Astrocyte of the spinal cord (primary cell): ENCODE results near the gene TEX10.

Source experiments
- DNase-seq: peaks from one replicate; pipeline ENCODE4 v3.0.0; 2011; ENCODE audit warnings: low read depth, low spot score
- H3K4me3 ChIP-seq: 2 replicates; pipeline ENCODE4 v1.5.1; 2011; ENCODE audit warnings: low read depth, mild to moderate bottlenecking, low read length, moderate library complexity
- in situ Hi-C: cut with HindIII; loops from 2 replicates; pipeline ENCODE4 v1.10.0; 2017; ENCODE audit warnings: low sequenced_read_pairs
- TF ChIP-seq, protein P1 (sequence below): IDR thresholded peaks from 2 replicates; pipeline ENCODE4 v1.5.1; 2012; ENCODE audit warnings: low read depth, mild to moderate bottlenecking, low read length, inconsistent platforms

Gene TEX10

DNA sequence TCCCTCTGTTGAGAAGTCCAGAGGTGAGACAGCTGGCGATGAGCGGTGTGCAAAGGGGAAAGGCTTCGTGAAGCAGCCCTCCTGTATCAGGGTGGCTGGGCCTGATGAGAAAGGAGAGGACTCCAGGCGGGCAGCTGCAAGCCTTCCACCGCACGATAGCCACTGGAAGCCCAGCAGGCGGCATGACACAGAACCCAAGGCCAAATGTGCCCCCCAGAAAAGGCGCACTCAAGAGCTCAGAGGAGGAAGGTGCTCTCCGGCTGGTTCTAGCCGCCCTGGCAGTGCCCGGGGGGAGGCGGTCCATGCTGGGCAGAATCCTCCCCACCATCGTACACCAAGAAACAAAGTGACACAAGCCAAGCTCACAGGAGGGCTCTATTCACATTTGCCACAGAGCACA is 60.3 kb downstream of the TEX10 start:
- TF ChIP-seq, protein P1, sequence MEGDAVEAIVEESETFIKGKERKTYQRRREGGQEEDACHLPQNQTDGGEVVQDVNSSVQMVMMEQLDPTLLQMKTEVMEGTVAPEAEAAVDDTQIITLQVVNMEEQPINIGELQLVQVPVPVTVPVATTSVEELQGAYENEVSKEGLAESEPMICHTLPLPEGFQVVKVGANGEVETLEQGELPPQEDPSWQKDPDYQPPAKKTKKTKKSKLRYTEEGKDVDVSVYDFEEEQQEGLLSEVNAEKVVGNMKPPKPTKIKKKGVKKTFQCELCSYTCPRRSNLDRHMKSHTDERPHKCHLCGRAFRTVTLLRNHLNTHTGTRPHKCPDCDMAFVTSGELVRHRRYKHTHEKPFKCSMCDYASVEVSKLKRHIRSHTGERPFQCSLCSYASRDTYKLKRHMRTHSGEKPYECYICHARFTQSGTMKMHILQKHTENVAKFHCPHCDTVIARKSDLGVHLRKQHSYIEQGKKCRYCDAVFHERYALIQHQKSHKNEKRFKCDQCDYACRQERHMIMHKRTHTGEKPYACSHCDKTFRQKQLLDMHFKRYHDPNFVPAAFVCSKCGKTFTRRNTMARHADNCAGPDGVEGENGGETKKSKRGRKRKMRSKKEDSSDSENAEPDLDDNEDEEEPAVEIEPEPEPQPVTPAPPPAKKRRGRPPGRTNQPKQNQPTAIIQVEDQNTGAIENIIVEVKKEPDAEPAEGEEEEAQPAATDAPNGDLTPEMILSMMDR, result no peak
- no peak for DNase-seq
- no peak overlapping the region for H3K4me3 ChIP-seq
- in situ Hi-C loops, result no loop called here

DNA sequence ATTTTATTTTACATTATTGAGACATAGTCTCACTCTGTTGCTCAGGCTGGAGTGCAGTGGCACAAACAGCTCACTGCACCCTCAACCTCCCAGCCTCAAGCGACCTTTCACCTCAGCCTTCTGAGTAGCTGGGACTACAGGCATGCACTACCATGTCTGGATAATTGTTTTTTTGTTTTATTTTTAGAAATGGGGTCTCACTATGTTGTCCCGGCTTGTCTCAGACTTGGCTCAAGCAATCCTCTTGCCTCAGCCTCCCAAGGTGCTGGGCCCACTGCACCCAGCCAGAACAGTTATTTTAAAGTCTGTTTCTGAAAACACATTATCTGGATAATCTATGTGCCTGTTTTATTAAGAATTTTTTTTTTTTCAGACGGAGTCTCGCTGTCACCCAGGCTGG is 62.0 kb downstream of the TEX10 start:
- no peak overlapping the region for H3K4me3 ChIP-seq
- in situ Hi-C loops, result no loop called here
- TF ChIP-seq, protein P1, result no peak
- no peak for DNase-seq

DNA sequence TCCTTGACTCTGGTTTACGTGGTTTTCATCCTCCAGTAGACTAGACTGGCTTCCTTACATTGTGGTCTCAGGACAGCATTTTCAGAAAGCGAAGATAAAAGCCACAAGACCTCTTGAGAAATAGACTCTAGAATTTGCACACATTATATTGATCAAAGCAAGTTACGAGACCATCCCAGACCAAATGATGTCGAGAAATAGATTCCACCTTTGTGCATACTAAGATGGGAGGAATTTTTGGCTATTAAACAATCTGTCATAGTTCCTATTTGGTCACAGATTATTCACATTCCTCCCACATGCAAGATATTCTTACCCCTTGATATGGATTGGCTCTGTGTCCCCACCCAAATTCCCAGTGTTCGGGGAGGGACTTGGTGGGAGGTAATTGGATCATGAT is 65.6 kb downstream of the TEX10 start:
- no peak for DNase-seq
- in situ Hi-C loops, result no loop called here
- no peak overlapping the region for H3K4me3 ChIP-seq
- TF ChIP-seq, protein P1, result no peak

DNA sequence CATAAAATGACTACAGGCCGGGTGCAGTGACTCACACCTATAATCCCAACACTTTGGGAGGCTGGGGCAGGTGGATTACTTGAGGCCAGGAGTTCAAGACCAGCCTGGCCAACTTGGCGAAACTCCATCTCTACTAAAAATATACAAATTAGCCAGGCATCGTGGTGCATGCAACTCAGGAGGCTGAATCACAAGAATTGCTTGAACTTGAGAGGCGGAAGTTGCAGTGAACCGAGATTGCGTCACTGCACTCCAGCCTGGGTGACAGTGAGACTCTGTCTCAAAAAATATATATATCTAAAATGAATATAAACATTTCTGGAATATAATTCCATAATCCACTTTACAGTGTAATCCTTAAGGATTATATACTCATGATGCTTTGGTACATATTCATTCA is 66.5 kb downstream of the TEX10 start:
- TF ChIP-seq, protein P1, result no peak
- no peak overlapping the region for H3K4me3 ChIP-seq
- no peak for DNase-seq
- in situ Hi-C loops, result no loop called here

DNA sequence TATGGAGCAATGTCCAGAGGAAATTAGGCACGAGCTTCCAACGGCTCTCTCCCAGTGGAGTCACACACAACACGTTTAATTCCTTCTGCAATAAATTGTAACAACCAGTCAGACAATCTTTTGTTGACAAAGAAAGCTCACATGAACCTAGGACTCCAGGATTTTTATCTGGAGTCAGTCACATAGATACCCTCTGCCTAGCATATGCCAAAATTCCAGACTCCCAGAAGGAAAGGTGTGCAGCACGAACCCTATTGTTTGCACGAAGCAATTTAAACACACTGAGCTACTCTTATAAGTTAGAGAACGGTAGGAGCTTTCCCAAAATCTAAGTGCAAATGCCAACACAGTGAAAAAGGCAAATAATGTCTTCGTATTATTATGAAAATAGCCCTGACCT is 67.1 kb downstream of the TEX10 start:
- DNase-seq, result no peak
- no peak overlapping the region for H3K4me3 ChIP-seq
- in situ Hi-C loops, result no loop called here
- TF ChIP-seq, protein P1, result no peak

DNA sequence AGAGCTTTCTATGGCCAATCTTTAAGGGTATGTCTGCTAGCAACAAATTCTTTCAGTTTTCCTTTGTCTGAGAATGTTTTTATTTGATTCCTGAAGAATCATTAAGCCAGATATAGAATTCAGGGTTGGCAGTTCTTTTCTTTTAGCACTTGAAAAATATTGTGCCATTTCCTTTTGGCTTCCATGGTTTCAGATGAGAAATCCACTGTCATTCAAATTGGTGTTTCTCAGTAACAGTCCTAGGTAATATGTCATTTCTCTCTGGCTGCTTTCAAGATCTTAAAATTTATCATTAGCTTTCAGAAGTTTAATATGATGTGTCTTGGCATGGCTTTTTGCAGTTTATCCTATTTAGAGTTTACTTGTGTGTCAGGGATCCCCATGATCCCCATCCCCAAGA is 67.7 kb downstream of the TEX10 start:
- TF ChIP-seq, protein P1, result no peak
- no peak overlapping the region for H3K4me3 ChIP-seq
- DNase-seq, result no peak
- in situ Hi-C loops, result no loop called here

DNA sequence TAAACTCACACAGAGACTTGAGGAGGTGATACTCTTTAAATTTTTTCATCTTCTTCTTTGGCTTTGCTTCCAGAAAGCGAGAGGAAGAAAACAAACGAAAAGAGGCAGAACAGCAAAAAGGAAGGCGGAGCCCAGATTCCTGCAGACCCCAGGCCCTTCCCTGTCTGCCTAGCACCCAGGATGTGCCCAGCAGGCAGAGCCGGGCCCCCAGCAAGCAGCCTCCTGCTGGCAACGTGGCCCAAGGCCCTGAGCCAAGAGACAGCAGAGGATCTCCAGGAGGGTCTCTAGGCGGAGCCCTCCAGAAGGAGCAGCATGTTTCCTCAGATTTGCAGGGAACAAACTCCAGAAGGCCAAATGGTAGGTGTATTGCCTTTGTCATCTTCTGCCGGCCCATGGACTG is 68.5 kb downstream of the TEX10 start:
- no peak overlapping the region for H3K4me3 ChIP-seq
- in situ Hi-C loops, result no loop called here
- TF ChIP-seq, protein P1, result no peak
- no peak for DNase-seq
